ENCODE measurements around the gene SLC25A20. TPM values are rescaled to one million over a fixed set of nuclear protein-coding genes. Genes with fewer than 3 reads are reported as not detected.
"Not testable (repeated sequence)": the region's sequence is repeated elsewhere in the genome, so short reads cannot be mapped to it uniquely, and the experiment has no call there.

SLC25A20 gene
- polyA plus RNA-seq, 1 donor from 2014 or later = 7.1 TPM

GRCh38 chr3:48832684-48833083 lies 66.0 kb downstream of the SLC25A20 start:
- Histone ChIP-seq H3F3A (ENCODE audit: insufficient read depth, low read length, poor library complexity, severe bottlenecking) (no peaks in the 10 kb centered on the region), H3K36me3 (ENCODE audit: insufficient read depth, low read length) (no peaks in the 10 kb centered on the region), H2AFZ (ENCODE audit: low read depth, low read length) (no peak overlapping the region), H4K20me1 (ENCODE audit: insufficient read depth) (no peaks in the 10 kb centered on the region), H3K4me2 (ENCODE audit: low read length) (no peak overlapping the region), H3K9me2 (ENCODE audit: insufficient read depth, low read length) (no peaks in the 10 kb centered on the region), H3K4me3 (ENCODE audit: low read length) (no peak overlapping the region), H3K79me2 (replicated peaks; ENCODE audit: insufficient read depth, low read length) (no peaks in the 10 kb centered on the region), H3K27ac (ENCODE audit: low read length) (no peak overlapping the region), H3K9me3 (ENCODE audit: low read length) (no peaks in the 10 kb centered on the region), H3K9ac (ENCODE audit: low read length) (no peak overlapping the region), H3K27me3 (ENCODE audit: insufficient read depth, low read depth, low read length) (no peaks in the 10 kb centered on the region)
- TF ChIP-seq POLR2AphosphoS5 (IDR thresholded peaks at IDR 0.05) = no peak
- TF ChIP-seq EZH2 (IDR thresholded peaks at IDR 0.05; ENCODE audit: borderline replicate concordance, insufficient read depth, low read length, poor library complexity, severe bottlenecking) = no peak
- TF ChIP-seq RAD21 (conservative IDR thresholded peaks at IDR 0.05) = no peak
- TF ChIP-seq, protein P1, sequence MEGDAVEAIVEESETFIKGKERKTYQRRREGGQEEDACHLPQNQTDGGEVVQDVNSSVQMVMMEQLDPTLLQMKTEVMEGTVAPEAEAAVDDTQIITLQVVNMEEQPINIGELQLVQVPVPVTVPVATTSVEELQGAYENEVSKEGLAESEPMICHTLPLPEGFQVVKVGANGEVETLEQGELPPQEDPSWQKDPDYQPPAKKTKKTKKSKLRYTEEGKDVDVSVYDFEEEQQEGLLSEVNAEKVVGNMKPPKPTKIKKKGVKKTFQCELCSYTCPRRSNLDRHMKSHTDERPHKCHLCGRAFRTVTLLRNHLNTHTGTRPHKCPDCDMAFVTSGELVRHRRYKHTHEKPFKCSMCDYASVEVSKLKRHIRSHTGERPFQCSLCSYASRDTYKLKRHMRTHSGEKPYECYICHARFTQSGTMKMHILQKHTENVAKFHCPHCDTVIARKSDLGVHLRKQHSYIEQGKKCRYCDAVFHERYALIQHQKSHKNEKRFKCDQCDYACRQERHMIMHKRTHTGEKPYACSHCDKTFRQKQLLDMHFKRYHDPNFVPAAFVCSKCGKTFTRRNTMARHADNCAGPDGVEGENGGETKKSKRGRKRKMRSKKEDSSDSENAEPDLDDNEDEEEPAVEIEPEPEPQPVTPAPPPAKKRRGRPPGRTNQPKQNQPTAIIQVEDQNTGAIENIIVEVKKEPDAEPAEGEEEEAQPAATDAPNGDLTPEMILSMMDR (IDR thresholded peaks at IDR 0.05; ENCODE audit: poor library complexity, severe bottlenecking) = no peak
- no peak for TF ChIP-seq SMC3 (conservative IDR thresholded peaks at IDR 0.05; ENCODE audit: poor library complexity)
- no peak for TF ChIP-seq TAF1 (IDR thresholded peaks at IDR 0.05; ENCODE audit: low read depth)
- TF ChIP-seq REST (IDR thresholded peaks at IDR 0.05; ENCODE audit: borderline replicate concordance) = no peak
- no peak for TF ChIP-seq EP300 (conservative IDR thresholded peaks at IDR 0.05; ENCODE audit: poor library complexity, severe bottlenecking)
- no peak for TF ChIP-seq MXI1 (conservative IDR thresholded peaks at IDR 0.05; ENCODE audit: poor library complexity, severe bottlenecking)

- TF ChIP-seq POLR2AphosphoS5 (IDR thresholded peaks at IDR 0.05) (no peak), RAD21 (conservative IDR thresholded peaks at IDR 0.05) (no peak), EZH2 (IDR thresholded peaks at IDR 0.05; ENCODE audit: borderline replicate concordance, insufficient read depth, low read length, poor library complexity, severe bottlenecking) (no peak), SMC3 (conservative IDR thresholded peaks at IDR 0.05; ENCODE audit: poor library complexity) (no peak), EP300 (conservative IDR thresholded peaks at IDR 0.05; ENCODE audit: poor library complexity, severe bottlenecking) (no peak), MXI1 (conservative IDR thresholded peaks at IDR 0.05; ENCODE audit: poor library complexity, severe bottlenecking) (no peak), REST (IDR thresholded peaks at IDR 0.05; ENCODE audit: borderline replicate concordance) (no peak), TAF1 (IDR thresholded peaks at IDR 0.05; ENCODE audit: low read depth) (no peak)
- TF ChIP-seq, protein P1 (IDR thresholded peaks at IDR 0.05; ENCODE audit: poor library complexity, severe bottlenecking) = no peak
- no peaks in the 10 kb centered on the region for H4K20me1 ChIP-seq (ENCODE audit: insufficient read depth)
- H3K9me3 ChIP-seq (ENCODE audit: low read length) = no peaks in the 10 kb centered on the region
- no peak overlapping the region for H3K4me2 ChIP-seq (ENCODE audit: low read length)
- no peak overlapping the region for H2AFZ ChIP-seq (ENCODE audit: low read depth, low read length)
- H3K27ac ChIP-seq (ENCODE audit: low read length) = no peak overlapping the region
- H3K9ac ChIP-seq (ENCODE audit: low read length) = no peak overlapping the region
- no peak overlapping the region for H3K4me3 ChIP-seq (ENCODE audit: low read length)
- H3K27me3 ChIP-seq (ENCODE audit: insufficient read depth, low read depth, low read length) = no peaks in the 10 kb centered on the region
- H3F3A ChIP-seq (ENCODE audit: insufficient read depth, low read length, poor library complexity, severe bottlenecking) = no peaks in the 10 kb centered on the region
- no peaks in the 10 kb centered on the region for H3K9me2 ChIP-seq (ENCODE audit: insufficient read depth, low read length)
- no peaks in the 10 kb centered on the region for H3K79me2 ChIP-seq (replicated peaks; ENCODE audit: insufficient read depth, low read length)
- no peaks in the 10 kb centered on the region for H3K36me3 ChIP-seq (ENCODE audit: insufficient read depth, low read length)
Measured at GRCh38 chr3:48830715-48831114, 68.0 kb downstream of the SLC25A20 start.

GRCh38 chr3:48829525-48829924 lies 69.2 kb downstream of the SLC25A20 start:
- not testable (repeated sequence) for H3K9me3 ChIP-seq (ENCODE audit: low read length); H3K27ac ChIP-seq (ENCODE audit: low read length); H3K36me3 ChIP-seq (ENCODE audit: insufficient read depth, low read length); H2AFZ ChIP-seq (ENCODE audit: low read depth, low read length); H3K9me2 ChIP-seq (ENCODE audit: insufficient read depth, low read length); H3K27me3 ChIP-seq (ENCODE audit: insufficient read depth, low read depth, low read length); H4K20me1 ChIP-seq (ENCODE audit: insufficient read depth); H3K79me2 ChIP-seq (replicated peaks; ENCODE audit: insufficient read depth, low read length); H3F3A ChIP-seq (ENCODE audit: insufficient read depth, low read length, poor library complexity, severe bottlenecking); H3K4me3 ChIP-seq (ENCODE audit: low read length); H3K9ac ChIP-seq (ENCODE audit: low read length); H3K4me2 ChIP-seq (ENCODE audit: low read length)
